ENCODE measurements around the gene INSYN1.

INSYN1 gene

DNA sequence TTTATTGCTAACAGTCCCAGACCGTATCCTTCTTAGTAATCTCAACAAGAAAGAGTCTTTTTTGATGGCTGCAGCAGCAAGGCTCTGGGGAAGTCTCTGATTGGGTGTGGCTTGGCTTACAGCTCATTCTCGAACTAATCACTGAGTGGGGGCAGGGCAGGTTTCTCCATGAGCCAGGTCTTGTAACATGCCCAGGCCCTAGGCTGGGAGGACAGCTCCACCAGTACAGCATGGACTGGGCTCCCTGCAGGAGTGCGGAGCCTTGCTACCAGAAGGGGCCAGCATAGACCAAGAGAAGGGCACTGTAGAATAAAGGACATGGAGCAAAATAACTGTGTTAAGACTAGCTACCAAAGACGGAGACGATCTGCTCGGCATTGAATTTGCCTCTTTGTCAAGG is 61.8 kb downstream of the INSYN1 start:
- TF ChIP-seq POLR2AphosphoS5 (IDR thresholded peaks at IDR 0.05; ENCODE audit: low read depth, low read length) = no peak
- TF ChIP-seq POLR2A (IDR thresholded peaks at IDR 0.05; ENCODE audit: low read depth, low read length) = no peak
- no peak for TF ChIP-seq TAF1 (IDR thresholded peaks at IDR 0.05; ENCODE audit: borderline replicate concordance, low read depth, low read length)
- FAIRE-seq (no peak), DNase-seq (ENCODE audit: insufficient read length) (no peak)

DNA sequence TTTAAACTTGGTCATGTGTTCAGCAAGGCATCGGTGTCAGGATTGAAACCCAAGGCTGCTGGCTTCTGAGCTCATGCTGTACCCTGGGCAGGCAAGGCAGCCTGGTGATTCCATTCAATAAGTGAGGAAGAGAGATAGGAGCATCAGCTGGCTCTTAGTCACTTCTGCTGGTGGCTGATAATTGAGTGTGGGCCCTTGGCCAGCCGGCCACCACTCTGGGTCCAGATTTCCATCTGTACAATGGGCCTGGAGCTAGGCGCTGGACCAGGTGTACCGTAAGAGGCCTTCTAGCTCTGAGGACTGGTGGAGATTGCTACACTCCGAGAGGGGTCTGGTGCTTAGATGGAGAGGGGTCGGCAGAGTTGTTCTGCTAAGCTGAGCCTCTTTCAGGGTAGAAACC is 64.7 kb downstream of the INSYN1 start:
- no peak for FAIRE-seq
- TF ChIP-seq TAF1 (IDR thresholded peaks at IDR 0.05; ENCODE audit: borderline replicate concordance, low read depth, low read length) = no peak
- no peak for TF ChIP-seq POLR2A (IDR thresholded peaks at IDR 0.05; ENCODE audit: low read depth, low read length)
- TF ChIP-seq POLR2AphosphoS5 (IDR thresholded peaks at IDR 0.05; ENCODE audit: low read depth, low read length) = no peak
- DNase-seq (ENCODE audit: insufficient read length) = no peak

DNA sequence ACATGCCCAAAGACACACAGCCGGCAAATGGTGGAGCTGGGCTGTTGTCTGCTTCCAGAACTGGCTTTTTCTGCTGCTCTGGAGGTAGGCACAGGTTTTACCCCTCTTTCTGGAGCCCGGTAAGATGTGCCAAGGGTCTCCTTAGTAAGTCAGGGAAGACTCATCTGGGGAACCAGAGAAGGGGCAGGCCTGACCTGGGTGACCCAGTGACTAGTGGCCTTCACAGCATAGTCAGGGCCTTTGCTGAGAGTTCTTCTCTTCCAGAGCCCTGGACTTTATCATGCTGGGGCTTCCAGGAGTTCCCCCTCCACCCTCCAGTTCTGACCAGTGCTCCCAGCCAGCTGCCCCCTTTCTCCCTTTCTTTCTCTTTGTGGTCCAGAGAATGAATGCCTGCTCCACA is 65.8 kb downstream of the INSYN1 start:
- FAIRE-seq = no peak
- TF ChIP-seq TAF1 (IDR thresholded peaks at IDR 0.05; ENCODE audit: borderline replicate concordance, low read depth, low read length) (no peak), POLR2A (IDR thresholded peaks at IDR 0.05; ENCODE audit: low read depth, low read length) (no peak), POLR2AphosphoS5 (IDR thresholded peaks at IDR 0.05; ENCODE audit: low read depth, low read length) (no peak)
- no peak for DNase-seq (ENCODE audit: insufficient read length)

DNA sequence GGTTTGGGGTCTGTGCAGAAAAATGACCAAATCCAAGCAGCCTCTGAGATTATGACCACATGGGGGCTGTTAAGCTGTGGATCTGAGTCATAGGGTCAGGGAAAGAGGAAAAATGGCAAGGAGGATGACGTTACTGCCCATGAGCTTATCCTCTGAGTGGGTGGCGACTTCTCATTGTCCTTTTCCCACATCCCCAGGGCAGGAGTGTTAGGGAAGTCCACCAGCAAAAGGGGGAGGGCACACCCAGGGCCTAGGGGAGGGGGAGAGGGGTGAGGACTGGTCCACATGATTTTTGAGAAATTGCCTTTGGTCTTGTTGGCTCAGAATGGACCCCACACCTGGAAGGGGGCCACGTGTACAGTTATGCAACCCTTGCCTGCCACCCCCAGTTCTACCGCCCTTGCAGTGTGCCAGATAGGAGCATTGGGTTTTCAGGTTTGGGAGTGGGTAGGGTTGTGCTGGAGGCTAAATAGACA is 66.3 kb downstream of the INSYN1 start:
- DNase-seq (ENCODE audit: insufficient read length) (no peak), FAIRE-seq (no peak)
- TF ChIP-seq POLR2A (IDR thresholded peaks at IDR 0.05; ENCODE audit: low read depth, low read length) (no peak), POLR2AphosphoS5 (IDR thresholded peaks at IDR 0.05; ENCODE audit: low read depth, low read length) (no peak), TAF1 (IDR thresholded peaks at IDR 0.05; ENCODE audit: borderline replicate concordance, low read depth, low read length) (no peak)

DNA sequence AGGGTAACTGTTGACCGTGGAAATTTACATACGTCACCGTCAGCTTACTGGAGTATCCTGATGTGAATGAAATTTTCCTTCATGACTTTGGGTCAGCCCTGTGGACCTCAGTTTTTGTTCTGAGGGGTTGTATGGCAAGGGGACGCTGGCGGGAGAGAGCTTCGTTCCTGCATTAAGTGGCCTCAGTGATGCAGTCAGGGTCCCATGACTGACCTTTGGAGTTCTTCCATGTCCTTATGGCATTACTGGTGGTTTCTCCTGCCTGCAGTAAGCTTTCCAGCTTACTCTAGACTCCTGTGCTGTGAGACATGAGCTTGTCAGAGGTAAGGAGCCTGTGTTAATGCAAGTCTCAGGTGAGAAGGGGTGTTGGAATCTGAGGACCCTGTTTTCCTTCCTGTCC is 67.2 kb downstream of the INSYN1 start:
- no peak for FAIRE-seq
- no peak for TF ChIP-seq POLR2A (IDR thresholded peaks at IDR 0.05; ENCODE audit: low read depth, low read length)
- TF ChIP-seq POLR2AphosphoS5 (IDR thresholded peaks at IDR 0.05; ENCODE audit: low read depth, low read length) = no peak
- TF ChIP-seq TAF1 (IDR thresholded peaks at IDR 0.05; ENCODE audit: borderline replicate concordance, low read depth, low read length) = no peak
- DNase-seq (ENCODE audit: insufficient read length) = no peak
